MCF 10A (cell line): ENCODE results near the gene P2RY4. TPM values are rescaled to one million over a fixed set of nuclear protein-coding genes. Genes with fewer than 3 reads are reported as not detected.
"Not testable (repeated sequence)": the region's sequence is repeated elsewhere in the genome, so short reads cannot be mapped to it uniquely, and the experiment has no call there.

Experiments
- BruUV-seq: library from RNA; stranded (reverse); fragments of 400-500 nt; replicated peaks from 2 replicates; lab custom pipeline; 2021; lab: Mats Ljungman, UMichigan
- CTCF ChIA-PET: fragments of 300-600 bp; sonication (Branson Sonifier 250); formaldehyde crosslinking; extraction: SDS; loops from one replicate; lab custom pipeline; 2021; ENCODE audit warnings: antibody characterized with exemption, inconsistent platforms; lab: Yijun Ruan, JAX
- POLR2A ChIA-PET: fragments of 300-600, 350-650 bp; sonication (Branson Sonifier 250); formaldehyde crosslinking; extraction: SDS; loops from one replicate; lab custom pipeline; 2020; ENCODE audit warnings: antibody characterized with exemption, inconsistent platforms; lab: Yijun Ruan, JAX
- DNase-seq: peaks from one replicate; pipeline ENCODE4 v3.0.0-alpha.2; 2018; ENCODE audit not compliant: unreplicated experiment
- H3K27ac Mint-ChIP-seq: one replicate; pipeline ENCODE4 v1.8.0; 2022; ENCODE audit warnings: mild to moderate bottlenecking, low read depth, mixed read lengths; ENCODE audit not compliant: unreplicated experiment
- H3K27me3 Mint-ChIP-seq: one replicate; pipeline ENCODE4 v1.8.0; 2022; ENCODE audit warnings: mixed read lengths; ENCODE audit not compliant: insufficient read depth, unreplicated experiment
- H3K36me3 Mint-ChIP-seq: one replicate; pipeline ENCODE4 v1.8.0; 2022; ENCODE audit warnings: mild to moderate bottlenecking, moderate library complexity, mixed read lengths; ENCODE audit not compliant: insufficient read depth, unreplicated experiment
- H3K4me1 Mint-ChIP-seq: one replicate; pipeline ENCODE4 v1.8.0; 2022; ENCODE audit warnings: mixed read lengths; ENCODE audit not compliant: insufficient read depth, unreplicated experiment
- H3K4me3 Mint-ChIP-seq: one replicate; pipeline ENCODE4 v1.8.0; 2022; ENCODE audit warnings: mild to moderate bottlenecking, moderate library complexity, mixed read lengths; ENCODE audit not compliant: unreplicated experiment
- H3K9me3 Mint-ChIP-seq: one replicate; pipeline ENCODE4 v1.8.0; 2022; ENCODE audit warnings: mixed read lengths; ENCODE audit not compliant: unreplicated experiment
- intact Hi-C: fragments of 100-400 bp; cut with micrococcal nuclease; formaldehyde crosslinking; loops from 2 replicates; pipeline ENCODE4 v1.14.1; 2022
- total RNA-seq: library from RNA; stranded (reverse); gene quantifications from 2 replicates; pipeline ENCODE4 v1.2.3, GENCODE V29; 2022
- TF ChIP-seq, protein P1 (sequence below): fragments of 200-600 bp; IDR thresholded peaks from one replicate; pipeline ENCODE4 v1.8.0; 2022; ENCODE audit warnings: antibody characterized with exemption, mild to moderate bottlenecking; ENCODE audit not compliant: unreplicated experiment

The P2RY4 gene
- total RNA-seq, 1 experiment from 2014 or later = not detected

DNA sequence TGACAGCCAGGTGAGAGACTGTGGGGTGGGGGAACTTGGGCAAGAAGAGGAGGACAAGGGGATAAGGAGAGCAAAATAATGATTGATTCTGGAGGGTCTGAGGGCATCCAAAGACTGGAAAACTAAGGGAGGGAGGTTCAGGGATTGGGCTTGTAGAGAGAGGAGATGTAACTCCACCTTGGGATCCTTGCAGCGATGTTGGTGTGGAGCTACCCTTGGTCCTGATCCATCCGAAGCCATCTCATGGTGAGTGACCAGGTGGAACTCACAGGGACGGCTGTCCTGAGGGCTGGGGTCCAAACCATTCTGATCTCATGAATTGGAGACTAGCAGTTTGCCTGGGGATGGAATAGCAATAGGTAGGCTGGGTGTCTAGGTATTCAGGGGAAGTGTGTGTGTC lies 20.6 kb upstream of the P2RY4 start:
- no TSS peak for BruUV-seq
- intact Hi-C loops = no loop called here
- TF ChIP-seq, protein P1, sequence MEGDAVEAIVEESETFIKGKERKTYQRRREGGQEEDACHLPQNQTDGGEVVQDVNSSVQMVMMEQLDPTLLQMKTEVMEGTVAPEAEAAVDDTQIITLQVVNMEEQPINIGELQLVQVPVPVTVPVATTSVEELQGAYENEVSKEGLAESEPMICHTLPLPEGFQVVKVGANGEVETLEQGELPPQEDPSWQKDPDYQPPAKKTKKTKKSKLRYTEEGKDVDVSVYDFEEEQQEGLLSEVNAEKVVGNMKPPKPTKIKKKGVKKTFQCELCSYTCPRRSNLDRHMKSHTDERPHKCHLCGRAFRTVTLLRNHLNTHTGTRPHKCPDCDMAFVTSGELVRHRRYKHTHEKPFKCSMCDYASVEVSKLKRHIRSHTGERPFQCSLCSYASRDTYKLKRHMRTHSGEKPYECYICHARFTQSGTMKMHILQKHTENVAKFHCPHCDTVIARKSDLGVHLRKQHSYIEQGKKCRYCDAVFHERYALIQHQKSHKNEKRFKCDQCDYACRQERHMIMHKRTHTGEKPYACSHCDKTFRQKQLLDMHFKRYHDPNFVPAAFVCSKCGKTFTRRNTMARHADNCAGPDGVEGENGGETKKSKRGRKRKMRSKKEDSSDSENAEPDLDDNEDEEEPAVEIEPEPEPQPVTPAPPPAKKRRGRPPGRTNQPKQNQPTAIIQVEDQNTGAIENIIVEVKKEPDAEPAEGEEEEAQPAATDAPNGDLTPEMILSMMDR = no peak
- H3K27ac Mint-ChIP-seq = no peak overlapping the region
- no peak overlapping the region for H3K4me3 Mint-ChIP-seq
- ChIA-PET POLR2A (interaction anchor here (0.8 kb wide), 1 partner anchor 121 kb away, joined by 4 read pairs; no protein-coding TSS in a partner anchor), CTCF (interaction anchor here (0.8 kb wide), 1 partner anchor 156 kb away, joined by 3 read pairs; no protein-coding TSS in a partner anchor)
- H3K4me1 Mint-ChIP-seq = no peaks in the 10 kb centered on the region
- DNase-seq = no peak
- H3K36me3 Mint-ChIP-seq = no peaks in the 10 kb centered on the region
- H3K9me3 Mint-ChIP-seq = no peaks in the 10 kb centered on the region
- H3K27me3 Mint-ChIP-seq = peaks cover 39% of the 10 kb centered on the region

DNA sequence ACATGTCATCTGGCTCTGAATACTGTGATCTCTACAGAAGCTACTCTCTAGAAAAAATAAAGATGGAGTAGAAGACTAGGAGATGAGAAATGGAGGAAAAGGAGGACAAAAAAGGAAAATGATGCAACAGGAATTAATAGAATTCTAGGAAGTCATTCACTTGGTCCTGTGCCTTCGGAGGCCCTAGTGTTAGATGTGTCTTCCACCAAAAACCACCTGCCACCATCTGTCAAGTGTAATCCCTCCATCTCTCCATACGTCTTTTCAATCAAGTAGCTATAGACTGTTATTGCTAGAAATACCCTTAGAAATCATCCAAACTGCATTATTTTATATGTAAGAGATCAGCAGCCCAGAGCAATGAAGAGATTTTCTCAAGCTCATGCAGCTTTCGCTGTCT lies 19.1 kb upstream of the P2RY4 start:
- no peak for DNase-seq
- Mint-ChIP-seq H3K27me3 (peaks cover 25% of the 10 kb centered on the region), H3K9me3 (no peaks in the 10 kb centered on the region), H3K36me3 (no peaks in the 10 kb centered on the region), H3K27ac (no peak overlapping the region), H3K4me3 (no peak overlapping the region), H3K4me1 (no peaks in the 10 kb centered on the region)
- ChIA-PET POLR2A (interaction anchor here (0.9 to 1.3 kb wide), 2 partner anchors 11 to 12 kb away, joined by 3 to 4 read pairs; partner anchors contain the start of genes KIF4A and PDZD11), CTCF (interaction anchor here (0.6 to 1.0 kb wide), 2 partner anchors 11 to 17 kb away, joined by 3 to 4 read pairs; partner anchors contain the start of genes KIF4A and PDZD11)
- intact Hi-C loops = no loop called here
- TF ChIP-seq, protein P1 = no peak
- BruUV-seq = no TSS peak

DNA sequence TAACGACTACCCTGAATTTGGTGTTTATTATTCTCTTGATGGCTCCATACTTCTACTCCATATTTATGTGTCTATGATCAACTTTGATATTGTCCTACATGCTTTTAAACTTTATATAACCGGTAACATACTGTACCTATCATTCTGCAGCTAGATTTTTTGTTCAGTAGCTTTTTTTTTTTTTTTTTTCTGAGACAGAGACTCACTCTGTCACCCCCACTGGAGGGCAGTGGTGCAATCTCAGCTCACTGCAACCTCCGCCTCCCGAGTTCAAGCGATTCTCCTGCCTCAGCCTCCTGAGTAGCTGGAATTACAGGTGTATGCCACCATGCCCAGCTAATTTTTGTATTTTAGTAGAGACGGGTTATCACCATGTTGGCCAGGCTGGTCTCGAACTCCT lies 14.0 kb upstream of the P2RY4 start:
- intact Hi-C loops, H3K9me3 Mint-ChIP-seq, H3K27ac Mint-ChIP-seq, H3K4me3 Mint-ChIP-seq, H3K36me3 Mint-ChIP-seq, H3K4me1 Mint-ChIP-seq, BruUV-seq, DNase-seq: not testable (repeated sequence)
- ChIA-PET POLR2A (interaction anchor here (0.8 kb wide), 1 partner anchor 14 kb away, joined by 3 read pairs; no protein-coding TSS in a partner anchor), CTCF (interaction anchor here (0.6 kb wide), 2 partner anchors 159 to 755 kb away, joined by 3 to 5 read pairs; no protein-coding TSS in a partner anchor)
- peaks cover 39% of the 10 kb centered on the region for H3K27me3 Mint-ChIP-seq

DNA sequence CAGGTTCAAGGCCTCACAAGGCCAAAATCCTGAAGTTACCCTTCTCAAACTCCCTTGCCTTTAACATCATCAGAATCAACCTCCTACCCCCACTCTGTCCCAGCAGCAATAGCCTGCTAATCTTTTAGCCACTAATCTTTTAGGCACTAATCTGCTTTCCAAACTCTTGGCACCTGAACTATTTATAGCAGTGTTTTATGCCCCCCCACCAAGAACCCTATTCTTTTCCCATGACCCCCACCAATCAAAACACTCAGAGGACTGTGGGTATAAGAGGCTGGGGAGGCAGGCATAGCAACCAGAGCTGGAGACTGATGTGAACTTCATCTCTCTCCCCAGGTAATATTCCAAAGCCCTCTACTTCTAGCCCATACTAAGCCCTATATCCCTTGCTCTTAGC lies 8.0 kb upstream of the P2RY4 start, which contains the start of gene ARR3:
Gene ARR3, plus strand, starts transcription at position 301 of the 400 bp plus-strand sequence. CDS start 1,052 bp downstream, outside the sequence.
- H3K9me3 Mint-ChIP-seq = no peaks in the 10 kb centered on the region
- no peak for DNase-seq
- ChIA-PET CTCF (interaction anchor here (0.6 to 1.2 kb wide), 3 partner anchors 71 to 242 kb away, joined by 3 to 4 read pairs (median 3); no protein-coding TSS in a partner anchor), POLR2A (no interaction called here)
- H3K36me3 Mint-ChIP-seq = no peaks in the 10 kb centered on the region
- H3K27ac Mint-ChIP-seq = no peak within 1 kb of the TSS
- no TSS peak for BruUV-seq
- H3K4me3 Mint-ChIP-seq = no peak within 1 kb of the TSS
- no peaks in the 10 kb centered on the region for H3K4me1 Mint-ChIP-seq
- TF ChIP-seq, protein P1 = no peak
- peaks cover 30% of the 10 kb centered on the region for H3K27me3 Mint-ChIP-seq
- intact Hi-C loops = loop anchor here (10.0 kb wide), 1 partner anchor 773 kb away; no protein-coding TSS in a partner anchor
